ENCODE results near the gene SIGLEC14. TPM values are rescaled to one million over a fixed set of nuclear protein-coding genes. Genes with fewer than 3 reads are reported as not detected.

The SIGLEC14 gene
- polyA plus RNA-seq, 1 donor from 2014 or later, result not detected

DNA sequence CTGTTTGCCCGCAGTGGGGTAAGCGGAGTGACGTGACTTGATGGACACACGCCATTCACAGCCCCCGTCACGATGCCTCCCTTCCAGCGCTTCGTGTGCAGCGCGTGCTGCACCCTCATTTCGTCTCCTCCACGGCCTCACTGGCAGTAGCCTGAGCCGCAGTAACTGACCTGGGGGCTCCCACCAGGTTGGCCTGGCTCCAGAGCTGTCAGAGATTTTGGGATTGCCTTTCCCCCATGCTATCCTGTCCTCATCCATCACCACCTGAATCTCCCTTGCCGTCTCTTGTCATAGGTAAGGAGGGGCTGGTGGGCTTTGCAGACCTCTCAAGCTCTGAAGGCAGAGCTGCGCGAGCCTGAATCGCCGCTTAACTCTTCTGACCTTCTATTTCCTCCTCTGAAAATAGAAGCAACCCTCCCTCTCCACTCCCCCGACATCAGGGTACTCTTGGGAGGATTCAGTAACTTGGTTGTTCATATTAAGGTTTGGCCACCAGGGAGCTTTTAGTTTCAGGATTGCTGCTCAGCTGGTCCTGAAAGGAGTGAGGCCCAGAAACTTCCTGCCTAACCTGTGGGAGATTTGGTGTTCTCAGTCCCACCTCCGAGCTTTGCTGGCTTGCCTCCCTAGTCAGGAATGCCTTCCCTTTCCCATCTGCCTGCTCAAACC, 44.3 kb downstream of the SIGLEC14 start:
- Histone ChIP-seq H3F3A (ENCODE audit: insufficient read depth, low read length, poor library complexity, severe bottlenecking) (no peaks in the 10 kb centered on the region), H2AFZ (ENCODE audit: low read depth, low read length) (no peak overlapping the region), H3K36me3 (ENCODE audit: insufficient read depth, low read length) (no peaks in the 10 kb centered on the region), H3K27ac (ENCODE audit: low read length) (no peak overlapping the region), H3K79me2 (replicated peaks; ENCODE audit: insufficient read depth, low read length) (no peaks in the 10 kb centered on the region), H3K9me2 (ENCODE audit: insufficient read depth, low read length) (no peaks in the 10 kb centered on the region), H3K9ac (ENCODE audit: low read length) (no peak overlapping the region), H3K4me2 (ENCODE audit: low read length) (no peak overlapping the region), H3K4me3 (ENCODE audit: low read length) (no peak overlapping the region), H4K20me1 (ENCODE audit: insufficient read depth) (no peaks in the 10 kb centered on the region), H3K27me3 (ENCODE audit: insufficient read depth, low read depth, low read length) (no peaks in the 10 kb centered on the region), H3K9me3 (ENCODE audit: low read length) (peaks cover 3% of the 10 kb centered on the region)
- TF ChIP-seq POLR2AphosphoS5 (IDR thresholded peaks at IDR 0.05) (no peak), SMC3 (conservative IDR thresholded peaks at IDR 0.05; ENCODE audit: poor library complexity) (no peak), MXI1 (conservative IDR thresholded peaks at IDR 0.05; ENCODE audit: poor library complexity, severe bottlenecking) (no peak), RAD21 (conservative IDR thresholded peaks at IDR 0.05) (no peak)
- TF ChIP-seq, protein P1, sequence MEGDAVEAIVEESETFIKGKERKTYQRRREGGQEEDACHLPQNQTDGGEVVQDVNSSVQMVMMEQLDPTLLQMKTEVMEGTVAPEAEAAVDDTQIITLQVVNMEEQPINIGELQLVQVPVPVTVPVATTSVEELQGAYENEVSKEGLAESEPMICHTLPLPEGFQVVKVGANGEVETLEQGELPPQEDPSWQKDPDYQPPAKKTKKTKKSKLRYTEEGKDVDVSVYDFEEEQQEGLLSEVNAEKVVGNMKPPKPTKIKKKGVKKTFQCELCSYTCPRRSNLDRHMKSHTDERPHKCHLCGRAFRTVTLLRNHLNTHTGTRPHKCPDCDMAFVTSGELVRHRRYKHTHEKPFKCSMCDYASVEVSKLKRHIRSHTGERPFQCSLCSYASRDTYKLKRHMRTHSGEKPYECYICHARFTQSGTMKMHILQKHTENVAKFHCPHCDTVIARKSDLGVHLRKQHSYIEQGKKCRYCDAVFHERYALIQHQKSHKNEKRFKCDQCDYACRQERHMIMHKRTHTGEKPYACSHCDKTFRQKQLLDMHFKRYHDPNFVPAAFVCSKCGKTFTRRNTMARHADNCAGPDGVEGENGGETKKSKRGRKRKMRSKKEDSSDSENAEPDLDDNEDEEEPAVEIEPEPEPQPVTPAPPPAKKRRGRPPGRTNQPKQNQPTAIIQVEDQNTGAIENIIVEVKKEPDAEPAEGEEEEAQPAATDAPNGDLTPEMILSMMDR (IDR thresholded peaks at IDR 0.05; ENCODE audit: poor library complexity, severe bottlenecking), result no peak

DNA sequence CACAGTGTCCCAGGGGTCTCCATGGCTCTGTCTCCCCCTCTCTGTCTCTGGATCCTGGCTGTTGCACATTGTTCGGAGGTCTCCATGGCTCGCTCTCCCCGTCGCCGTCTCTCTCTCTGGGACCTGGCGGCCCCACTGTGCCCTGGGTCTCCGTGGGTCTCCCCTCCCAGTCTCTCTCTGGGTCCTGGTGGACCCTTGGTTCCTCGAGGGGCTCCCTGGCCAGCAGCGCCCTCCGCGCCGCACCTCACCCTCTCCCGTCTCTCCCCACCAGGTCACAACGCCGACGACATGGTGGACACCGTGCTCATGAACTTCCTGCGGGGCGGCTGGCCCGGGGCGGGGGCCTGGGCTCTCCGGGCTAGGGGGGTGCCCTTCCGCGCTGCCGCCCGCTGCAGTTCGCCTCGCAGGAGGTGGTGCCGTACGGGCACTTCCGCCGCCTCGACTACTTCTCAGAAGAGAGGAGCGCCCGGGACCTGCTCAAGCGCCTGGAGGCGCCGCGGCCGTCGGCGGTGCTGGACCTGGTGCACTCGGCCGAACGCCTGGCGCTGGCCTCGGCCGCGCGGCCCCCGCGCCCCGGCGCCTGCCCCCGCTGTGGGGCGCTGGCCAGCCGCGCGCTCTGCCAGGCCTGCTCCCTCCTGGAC, 45.6 kb downstream of the SIGLEC14 start:
- no peak for TF ChIP-seq POLR2AphosphoS5 (IDR thresholded peaks at IDR 0.05)
- no peak for TF ChIP-seq TAF1 (IDR thresholded peaks at IDR 0.05; ENCODE audit: low read depth)
- TF ChIP-seq, protein P1 (IDR thresholded peaks at IDR 0.05; ENCODE audit: poor library complexity, severe bottlenecking), result no peak
- no peak for TF ChIP-seq SMC3 (conservative IDR thresholded peaks at IDR 0.05; ENCODE audit: poor library complexity)
- TF ChIP-seq, protein P2, sequence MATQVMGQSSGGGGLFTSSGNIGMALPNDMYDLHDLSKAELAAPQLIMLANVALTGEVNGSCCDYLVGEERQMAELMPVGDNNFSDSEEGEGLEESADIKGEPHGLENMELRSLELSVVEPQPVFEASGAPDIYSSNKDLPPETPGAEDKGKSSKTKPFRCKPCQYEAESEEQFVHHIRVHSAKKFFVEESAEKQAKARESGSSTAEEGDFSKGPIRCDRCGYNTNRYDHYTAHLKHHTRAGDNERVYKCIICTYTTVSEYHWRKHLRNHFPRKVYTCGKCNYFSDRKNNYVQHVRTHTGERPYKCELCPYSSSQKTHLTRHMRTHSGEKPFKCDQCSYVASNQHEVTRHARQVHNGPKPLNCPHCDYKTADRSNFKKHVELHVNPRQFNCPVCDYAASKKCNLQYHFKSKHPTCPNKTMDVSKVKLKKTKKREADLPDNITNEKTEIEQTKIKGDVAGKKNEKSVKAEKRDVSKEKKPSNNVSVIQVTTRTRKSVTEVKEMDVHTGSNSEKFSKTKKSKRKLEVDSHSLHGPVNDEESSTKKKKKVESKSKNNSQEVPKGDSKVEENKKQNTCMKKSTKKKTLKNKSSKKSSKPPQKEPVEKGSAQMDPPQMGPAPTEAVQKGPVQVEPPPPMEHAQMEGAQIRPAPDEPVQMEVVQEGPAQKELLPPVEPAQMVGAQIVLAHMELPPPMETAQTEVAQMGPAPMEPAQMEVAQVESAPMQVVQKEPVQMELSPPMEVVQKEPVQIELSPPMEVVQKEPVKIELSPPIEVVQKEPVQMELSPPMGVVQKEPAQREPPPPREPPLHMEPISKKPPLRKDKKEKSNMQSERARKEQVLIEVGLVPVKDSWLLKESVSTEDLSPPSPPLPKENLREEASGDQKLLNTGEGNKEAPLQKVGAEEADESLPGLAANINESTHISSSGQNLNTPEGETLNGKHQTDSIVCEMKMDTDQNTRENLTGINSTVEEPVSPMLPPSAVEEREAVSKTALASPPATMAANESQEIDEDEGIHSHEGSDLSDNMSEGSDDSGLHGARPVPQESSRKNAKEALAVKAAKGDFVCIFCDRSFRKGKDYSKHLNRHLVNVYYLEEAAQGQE (IDR thresholded peaks at IDR 0.05; ENCODE audit: borderline replicate concordance), result no peak
- TF ChIP-seq MXI1 (conservative IDR thresholded peaks at IDR 0.05; ENCODE audit: poor library complexity, severe bottlenecking), result no peak
- no peak for TF ChIP-seq EZH2 (IDR thresholded peaks at IDR 0.05; ENCODE audit: borderline replicate concordance, insufficient read depth, low read length, poor library complexity, severe bottlenecking)
- no peak for TF ChIP-seq EP300 (conservative IDR thresholded peaks at IDR 0.05; ENCODE audit: poor library complexity, severe bottlenecking)
- TF ChIP-seq RAD21 (conservative IDR thresholded peaks at IDR 0.05), result no peak
- H3K36me3 ChIP-seq (ENCODE audit: insufficient read depth, low read length), result no peaks in the 10 kb centered on the region
- no peak overlapping the region for H3K9ac ChIP-seq (ENCODE audit: low read length)
- no peak overlapping the region for H2AFZ ChIP-seq (ENCODE audit: low read depth, low read length)
- peaks cover 3% of the 10 kb centered on the region for H3K9me3 ChIP-seq (ENCODE audit: low read length)
- no peak overlapping the region for H3K27ac ChIP-seq (ENCODE audit: low read length)
- H3K9me2 ChIP-seq (ENCODE audit: insufficient read depth, low read length), result no peaks in the 10 kb centered on the region
- H3K4me2 ChIP-seq (ENCODE audit: low read length), result no peak overlapping the region
- H3K4me3 ChIP-seq (ENCODE audit: low read length), result no peak overlapping the region
- H3K79me2 ChIP-seq (replicated peaks; ENCODE audit: insufficient read depth, low read length), result no peaks in the 10 kb centered on the region
- no peaks in the 10 kb centered on the region for H3K27me3 ChIP-seq (ENCODE audit: insufficient read depth, low read depth, low read length)
- H3F3A ChIP-seq (ENCODE audit: insufficient read depth, low read length, poor library complexity, severe bottlenecking), result no peaks in the 10 kb centered on the region
- H4K20me1 ChIP-seq (ENCODE audit: insufficient read depth), result no peaks in the 10 kb centered on the region
